KMS-11 (cell line): ENCODE results near the gene DNAJC22.

Source experiments
- H2AFZ ChIP-seq: fragments of 200-600 bp; sonication (generic); 2 replicates; pipeline ENCODE4 v1.6.1; 2016; ENCODE audit warnings: antibody characterized with exemption, mixed run types, low read depth
- H3K27ac ChIP-seq: fragments of 200-600 bp; sonication (generic); 2 replicates; pipeline ENCODE4 v1.6.1; 2016; ENCODE audit warnings: mild to moderate bottlenecking, mixed run types
- H3K27me3 ChIP-seq: fragments of 200-600 bp; sonication (generic); 2 replicates; pipeline ENCODE4 v1.6.1; 2017; ENCODE audit warnings: mild to moderate bottlenecking, low read depth, mixed run types, moderate library complexity; ENCODE audit not compliant: insufficient read depth
- H3K36me3 ChIP-seq: fragments of 200-600 bp; sonication (generic); 2 replicates; pipeline ENCODE4 v1.6.1; 2017; ENCODE audit warnings: mild to moderate bottlenecking, mixed run types; ENCODE audit not compliant: insufficient read depth
- H3K4me1 ChIP-seq: fragments of 200-600 bp; sonication (generic); 2 replicates; pipeline ENCODE4 v1.6.1; 2016; ENCODE audit warnings: mild to moderate bottlenecking, low read depth, mixed run types; ENCODE audit not compliant: poor library complexity, severe bottlenecking
- H3K4me2 ChIP-seq: fragments of 200-600 bp; sonication (generic); 2 replicates; pipeline ENCODE4 v1.7.0; 2016; ENCODE audit warnings: mild to moderate bottlenecking, mixed run types
- H3K4me3 ChIP-seq: fragments of 200-600 bp; sonication (generic); IDR thresholded peaks from 2 replicates; pipeline ENCODE4 v1.6.1; 2017; ENCODE audit warnings: low read depth, low read length, mixed read lengths; ENCODE audit not compliant: insufficient read depth
- H3K79me2 ChIP-seq: fragments of 200-600 bp; sonication (generic); 2 replicates; pipeline ENCODE4 v1.6.1; 2016; ENCODE audit warnings: low read depth, mixed run types; ENCODE audit not compliant: insufficient read depth
- H3K9ac ChIP-seq: fragments of 200-600 bp; sonication (generic); 2 replicates; pipeline ENCODE4 v1.6.1; 2016; ENCODE audit warnings: mild to moderate bottlenecking, mixed run types
- H4K20me1 ChIP-seq: fragments of 200-600 bp; sonication (generic); 2 replicates; pipeline ENCODE4 v1.6.1; 2016; ENCODE audit warnings: mild to moderate bottlenecking, mixed run types; ENCODE audit not compliant: insufficient read depth
- CTCF ChIP-seq: fragments of 200-600 bp; sonication (generic); conservative IDR thresholded peaks from 2 replicates; pipeline ENCODE4 v1.6.1; 2017; ENCODE audit warnings: low read depth, mild to moderate bottlenecking, antibody characterized with exemption, low read length, moderate library complexity, mixed read lengths

The DNAJC22 gene

GRCh38 chr12:49346659-49347310 lies at the start of gene DNAJC22:
DNAJC22 (plus strand) TSS chr12:49346888; CDS start chr12:49348873, 1,985 bp downstream.
- Histone ChIP-seq H3K27me3 (peaks cover 49% of the 10 kb centered on the region), H3K4me1 (peaks cover 43% of the 10 kb centered on the region), H3K9ac (no peak within 1 kb of the TSS), H3K27ac (no peak within 1 kb of the TSS), H3K36me3 (no peaks in the 10 kb centered on the region), H4K20me1 (no peaks in the 10 kb centered on the region), H3K4me3 (no peak within 1 kb of the TSS), H3K79me2 (no peaks in the 10 kb centered on the region), H2AFZ (peak within 1 kb of the TSS; percentile 58), H3K4me2 (peak within 1 kb of the TSS; percentile 79)
- TF ChIP-seq CTCF, result no peak

GRCh38 chr12:49297695-49298060 lies 49.0 kb upstream of the DNAJC22 start:
- Histone ChIP-seq H3K27ac (no peak overlapping the region), H3K36me3 (no peaks in the 10 kb centered on the region), H2AFZ (peak overlapping the region; percentile 100; the same call in 1 of the 2 replicates), H3K27me3 (peaks cover 2% of the 10 kb centered on the region), H3K4me1 (peaks cover 16% of the 10 kb centered on the region), H3K4me2 (peak overlapping the region; percentile 97), H3K79me2 (no peaks in the 10 kb centered on the region), H3K4me3 (no peak overlapping the region), H4K20me1 (no peaks in the 10 kb centered on the region), H3K9ac (no peak overlapping the region)
- no peak; the same call in 1 of the 2 replicates for TF ChIP-seq CTCF

GRCh38 chr12:49298160-49298559 lies 48.5 kb upstream of the DNAJC22 start:
- peaks cover 16% of the 10 kb centered on the region for H3K4me1 ChIP-seq
- H3K79me2 ChIP-seq, result no peaks in the 10 kb centered on the region
- no peak overlapping the region for H3K9ac ChIP-seq
- H3K4me2 ChIP-seq, result peak overlapping the region; percentile 97
- H2AFZ ChIP-seq, result peak overlapping the region; percentile 100; the same call in 1 of the 2 replicates
- no peaks in the 10 kb centered on the region for H3K36me3 ChIP-seq
- TF ChIP-seq CTCF, result no peak
- no peaks in the 10 kb centered on the region for H4K20me1 ChIP-seq
- no peak overlapping the region for H3K27ac ChIP-seq
- peaks cover 2% of the 10 kb centered on the region for H3K27me3 ChIP-seq
- no peak overlapping the region for H3K4me3 ChIP-seq

- Histone ChIP-seq H4K20me1 (no peaks in the 10 kb centered on the region), H3K36me3 (no peaks in the 10 kb centered on the region), H3K27ac (no peak overlapping the region), H3K27me3 (no peaks in the 10 kb centered on the region), H3K9ac (no peak overlapping the region), H3K4me1 (peaks cover 12% of the 10 kb centered on the region), H3K4me2 (no peak overlapping the region), H2AFZ (no peak overlapping the region), H3K4me3 (no peak overlapping the region), H3K79me2 (no peaks in the 10 kb centered on the region)
- TF ChIP-seq CTCF, result no peak
Observed at GRCh38 chr12:49301760-49302159, 44.9 kb upstream of the DNAJC22 start.
